ENCODE data around the gene CTNNA1.
"Not testable (repeated sequence)": the region's sequence is repeated elsewhere in the genome, so short reads cannot be mapped to it uniquely, and the experiment has no call there.

CTNNA1 gene

DNA sequence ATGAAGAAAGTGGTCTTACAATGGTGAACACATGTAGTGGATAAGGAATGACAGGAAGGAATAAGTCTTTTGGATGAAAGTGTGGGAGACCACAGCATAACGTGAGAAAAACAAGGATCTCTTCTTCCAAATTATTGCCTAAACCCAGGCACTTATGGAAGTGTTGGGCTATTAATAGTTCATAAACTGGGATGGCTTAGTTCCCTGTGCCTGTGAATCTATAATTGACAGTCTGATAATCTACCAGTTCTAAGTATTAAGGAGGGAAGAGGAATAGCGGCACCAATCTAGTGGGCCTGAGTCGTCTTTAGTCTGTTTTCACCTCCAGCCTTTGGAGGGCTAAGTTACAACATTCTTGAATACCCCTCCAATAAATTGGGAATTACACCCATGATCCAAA, 161.1 kb downstream of the CTNNA1 start:
- no peak overlapping the region for H3K4me3 ChIP-seq (ENCODE audit: low read depth, low read length)
- TF ChIP-seq, protein P1, sequence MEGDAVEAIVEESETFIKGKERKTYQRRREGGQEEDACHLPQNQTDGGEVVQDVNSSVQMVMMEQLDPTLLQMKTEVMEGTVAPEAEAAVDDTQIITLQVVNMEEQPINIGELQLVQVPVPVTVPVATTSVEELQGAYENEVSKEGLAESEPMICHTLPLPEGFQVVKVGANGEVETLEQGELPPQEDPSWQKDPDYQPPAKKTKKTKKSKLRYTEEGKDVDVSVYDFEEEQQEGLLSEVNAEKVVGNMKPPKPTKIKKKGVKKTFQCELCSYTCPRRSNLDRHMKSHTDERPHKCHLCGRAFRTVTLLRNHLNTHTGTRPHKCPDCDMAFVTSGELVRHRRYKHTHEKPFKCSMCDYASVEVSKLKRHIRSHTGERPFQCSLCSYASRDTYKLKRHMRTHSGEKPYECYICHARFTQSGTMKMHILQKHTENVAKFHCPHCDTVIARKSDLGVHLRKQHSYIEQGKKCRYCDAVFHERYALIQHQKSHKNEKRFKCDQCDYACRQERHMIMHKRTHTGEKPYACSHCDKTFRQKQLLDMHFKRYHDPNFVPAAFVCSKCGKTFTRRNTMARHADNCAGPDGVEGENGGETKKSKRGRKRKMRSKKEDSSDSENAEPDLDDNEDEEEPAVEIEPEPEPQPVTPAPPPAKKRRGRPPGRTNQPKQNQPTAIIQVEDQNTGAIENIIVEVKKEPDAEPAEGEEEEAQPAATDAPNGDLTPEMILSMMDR (IDR thresholded peaks at IDR 0.05; ENCODE audit: low read depth, low read length, missing control alignments): no peak
- no peak for DNase-seq (ENCODE audit: low read depth)

DNA sequence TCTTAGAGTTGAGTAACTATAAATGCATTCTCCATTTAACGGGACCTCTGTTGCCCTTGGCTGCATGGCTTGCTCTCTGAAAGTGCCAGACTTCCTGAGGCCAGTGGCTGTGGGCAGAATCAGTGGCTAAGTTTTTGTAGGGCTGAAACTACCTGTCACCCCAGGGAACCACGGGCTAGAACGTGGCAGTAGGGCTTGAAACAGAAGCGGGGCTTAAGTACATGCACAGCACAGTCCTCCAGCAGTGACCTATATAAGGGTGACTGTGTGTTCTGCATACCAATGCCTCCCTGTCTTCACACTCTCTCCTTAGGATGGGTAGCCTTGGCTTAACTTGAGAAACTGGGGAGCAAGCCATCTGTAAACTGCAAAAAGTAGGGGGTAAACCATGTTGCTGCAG, 165.5 kb downstream of the CTNNA1 start:
- no peak overlapping the region for H3K4me3 ChIP-seq (ENCODE audit: low read depth, low read length)
- TF ChIP-seq, protein P1 (IDR thresholded peaks at IDR 0.05; ENCODE audit: low read depth, low read length, missing control alignments): no peak
- DNase-seq (ENCODE audit: low read depth): no peak

DNA sequence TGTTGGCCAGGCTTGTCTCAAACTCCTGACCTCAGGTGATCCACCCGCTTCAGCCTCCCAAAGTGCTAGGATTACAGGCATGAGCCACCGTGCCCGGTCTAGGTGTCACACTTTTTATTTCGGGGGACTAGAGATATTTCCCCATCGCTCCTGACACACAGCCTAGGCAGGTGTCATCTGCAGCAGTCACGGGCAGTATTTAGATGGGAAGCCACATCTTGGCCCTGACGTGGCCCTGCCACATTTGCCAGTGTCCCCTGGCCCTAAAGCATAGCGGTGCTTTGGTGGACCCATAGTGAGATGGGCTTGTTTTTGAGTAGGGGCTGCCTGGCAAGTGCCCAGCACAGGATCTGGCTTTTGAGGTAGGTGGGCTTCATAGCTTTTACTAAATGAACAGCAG, 167.0 kb downstream of the CTNNA1 start:
- DNase-seq (ENCODE audit: low read depth): no peak
- TF ChIP-seq, protein P1 (IDR thresholded peaks at IDR 0.05; ENCODE audit: low read depth, low read length, missing control alignments): no peak
- H3K4me3 ChIP-seq (ENCODE audit: low read depth, low read length): no peak overlapping the region

DNA sequence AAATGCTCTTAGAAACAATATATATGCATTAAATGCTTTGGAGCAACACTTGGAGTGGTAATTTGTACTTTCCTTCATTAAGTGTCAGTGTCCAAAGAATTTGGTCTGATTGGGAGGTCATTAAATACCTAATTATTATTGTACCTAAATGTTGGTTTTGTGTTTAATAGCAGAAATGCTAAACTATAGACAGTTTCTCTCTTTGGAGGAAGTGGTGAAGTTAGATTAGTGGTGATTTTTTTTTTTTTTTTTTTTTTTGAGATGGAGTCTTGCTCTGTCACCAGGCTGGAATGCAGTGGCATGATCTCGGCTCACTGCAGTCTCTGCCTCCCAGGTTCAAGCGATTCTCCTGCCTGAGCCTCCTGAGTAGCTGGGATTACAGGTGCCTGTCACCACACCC, 168.1 kb downstream of the CTNNA1 start:
- not testable (repeated sequence) for DNase-seq (ENCODE audit: low read depth); H3K4me3 ChIP-seq (ENCODE audit: low read depth, low read length)

DNA sequence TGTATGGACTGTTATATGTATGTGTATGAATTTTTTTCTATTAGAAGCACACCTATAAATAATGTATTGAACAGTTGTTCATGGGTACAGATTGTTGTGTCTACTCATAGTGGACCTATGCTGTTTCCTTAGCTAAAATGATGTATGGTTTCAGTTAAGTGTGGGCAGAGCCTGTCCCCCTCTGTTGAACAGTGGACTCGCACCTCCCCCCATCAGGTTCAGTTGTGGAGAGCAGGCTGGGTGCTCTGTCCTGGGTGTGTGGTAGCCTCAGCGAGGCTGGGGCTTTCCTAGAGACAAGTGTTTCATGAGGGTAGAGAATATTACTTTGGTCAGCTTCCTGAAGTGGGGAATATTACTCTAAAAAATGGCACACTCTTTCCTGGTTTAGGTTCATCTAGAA, 169.3 kb downstream of the CTNNA1 start:
- H3K4me3 ChIP-seq (ENCODE audit: low read depth, low read length): no peak overlapping the region
- no peak for DNase-seq (ENCODE audit: low read depth)
- TF ChIP-seq, protein P1 (IDR thresholded peaks at IDR 0.05; ENCODE audit: low read depth, low read length, missing control alignments): no peak

DNA sequence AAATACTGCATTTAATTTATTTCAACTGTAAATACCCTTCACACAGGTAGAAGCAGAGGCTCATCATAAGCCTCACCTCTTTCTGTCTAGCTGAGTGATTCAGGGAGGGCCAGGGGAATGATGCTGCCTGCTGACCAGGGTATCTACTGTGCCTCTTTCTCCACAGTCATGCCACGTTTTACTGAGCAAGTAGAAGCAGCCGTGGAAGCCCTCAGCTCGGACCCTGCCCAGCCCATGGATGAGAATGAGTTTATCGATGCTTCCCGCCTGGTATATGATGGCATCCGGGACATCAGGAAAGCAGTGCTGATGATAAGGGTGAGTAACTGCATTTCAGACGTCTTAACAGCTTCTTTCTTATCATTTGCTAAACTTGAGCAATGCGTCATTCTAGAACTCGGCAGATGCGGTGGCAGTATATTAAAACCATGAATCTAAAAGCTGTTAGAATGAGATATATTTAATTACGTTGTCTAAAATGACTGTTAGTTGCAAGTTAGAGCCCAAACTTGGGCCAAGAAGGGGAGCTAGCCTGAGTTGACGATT, 171.9 kb downstream of the CTNNA1 start:
- H3K4me3 ChIP-seq (ENCODE audit: low read depth, low read length): no peak overlapping the region
- no peak for DNase-seq (ENCODE audit: low read depth)
- TF ChIP-seq, protein P1 (IDR thresholded peaks at IDR 0.05; ENCODE audit: low read depth, low read length, missing control alignments): no peak

DNA sequence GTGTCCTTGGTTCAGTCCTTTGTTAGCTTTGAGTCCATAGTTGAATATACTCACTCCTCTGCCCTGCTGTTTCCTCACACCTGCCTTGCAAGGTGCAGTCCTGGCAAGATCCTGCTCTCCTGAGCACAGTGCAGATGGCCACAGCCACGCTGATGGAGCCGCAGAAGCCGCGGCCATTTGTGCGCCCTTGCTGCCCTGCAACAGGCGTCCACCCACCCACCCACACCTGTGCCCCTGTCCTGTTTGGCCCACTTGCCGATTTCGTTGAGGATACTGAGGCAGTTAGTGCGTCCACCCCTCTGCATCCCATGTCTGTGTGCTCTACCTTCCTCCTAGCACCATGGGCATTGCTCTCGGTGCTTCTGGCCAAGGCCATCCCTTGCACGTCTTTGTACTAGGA, 173.0 kb downstream of the CTNNA1 start:
- no peak overlapping the region for H3K4me3 ChIP-seq (ENCODE audit: low read depth, low read length)
- DNase-seq (ENCODE audit: low read depth): no peak
- TF ChIP-seq, protein P1 (IDR thresholded peaks at IDR 0.05; ENCODE audit: low read depth, low read length, missing control alignments): no peak

All from GM12864 (cell line).